HCT116 (cell line): ENCODE measurements around the gene NEMP2. TPM values are rescaled to one million over a fixed set of nuclear protein-coding genes. Genes with fewer than 3 reads are reported as not detected.

ENCODE experiments used
- ATAC-seq: fragments of 200-7000 bp; cut with Tn5 transposase; 2 replicates; pipeline ENCODE4 v1.9.1; 2020; ENCODE audit warnings: mild to moderate bottlenecking, moderate library complexity
- BruUV-seq: library from RNA; stranded (reverse); fragments of 400-500 nt; replicated peaks from 2 replicates; lab custom pipeline; 2021; lab: Mats Ljungman, UMichigan
- CTCF ChIA-PET: fragments of 300-600 bp; sonication (Branson Sonifier 250); formaldehyde crosslinking; loops from one replicate; lab custom pipeline; 2021; ENCODE audit warnings: antibody characterized with exemption; lab: Charles Lee
- POLR2A ChIA-PET: fragments of 300-600, 350-600 bp; sonication (Branson Sonifier 250); formaldehyde crosslinking; loops from one replicate; lab custom pipeline; 2021; ENCODE audit warnings: antibody characterized with exemption; lab: Charles Lee
- RAD21 ChIA-PET, 2 experiments: fragments of 300-600 bp; sonication (Branson Sonifier 250); formaldehyde crosslinking; loops; one replicate each; lab custom pipeline; 2023; ENCODE audit warnings: low total read pairs in 2 of 2; ENCODE audit not compliant: uncharacterized antibody in 2 of 2, unreplicated experiment in 2 of 2, low non-redundant PET in 1 of 2; lab: Charles Lee
- DNase-seq: peaks from one replicate; pipeline ENCODE4 v3.0.0-alpha.2; 2010; ENCODE audit warnings: low read depth, low spot score
- H2AFZ ChIP-seq: fragments of 200-600 bp; shearing (Covaris generic), sonication (generic); 2 replicates; pipeline ENCODE4 v1.6.1; 2017; ENCODE audit warnings: low read depth, mixed run types, mixed read lengths, antibody characterized with exemption, low read length; ENCODE audit not compliant: poor library complexity, severe bottlenecking
- H3K27ac ChIP-seq: 2 replicates; pipeline ENCODE4 v1.5.1; 2012; ENCODE audit warnings: low read depth, low read length
- H3K27me3 ChIP-seq: fragments of 200-600 bp; sonication (generic); 2 replicates; pipeline ENCODE4 v1.6.1; 2016; ENCODE audit warnings: mixed run types, low read length, mixed read lengths; ENCODE audit not compliant: insufficient read depth
- H3K36me3 ChIP-seq, 2 experiments: fragments of 200-500 bp in 1 of 2; fragments of 200-600 bp in 1 of 2; sonication (Bioruptor generic) in 1 of 2; sonication (generic) in 1 of 2; 2 replicates each; pipeline versions ENCODE4 v1.5.1 to v1.6.1; 2014 to 2016; ENCODE audit warnings: low read length in 2 of 2, inconsistent platforms in 1 of 2, mixed read lengths in 1 of 2, mixed run types in 1 of 2; ENCODE audit not compliant: insufficient read depth in 2 of 2, control insufficient read depth in 1 of 2
- H3K4me1 ChIP-seq, 2 experiments: fragments of 200-600 bp in 1 of 2; sonication (generic) in 1 of 2; 2 replicates each; pipeline versions ENCODE4 v1.5.1 to v1.6.1; 2012 to 2017; ENCODE audit warnings: low read length in 2 of 2, inconsistent platforms in 1 of 2, mild to moderate bottlenecking in 1 of 2, mixed read lengths in 1 of 2, mixed run types in 1 of 2, moderate library complexity in 1 of 2; ENCODE audit not compliant: insufficient read depth in 2 of 2, control insufficient read depth in 1 of 2
- H3K4me2 ChIP-seq: fragments of 200-600 bp; sonication (generic); 2 replicates; pipeline ENCODE4 v1.6.1; 2017; ENCODE audit warnings: mixed run types, low read length, mixed read lengths
- H3K4me3 ChIP-seq, 2 experiments: fragments of 200-600 bp in 1 of 2; sonication (generic) in 1 of 2; replicated peaks in 1 of 2; 2 replicates each; pipeline ENCODE4 v1.5.1; 2011 to 2016; ENCODE audit warnings: low read length in 2 of 2, control low read depth in 1 of 2, low read depth in 1 of 2, mild to moderate bottlenecking in 1 of 2, mixed read lengths in 1 of 2, mixed run types in 1 of 2
- H3K79me2 ChIP-seq: fragments of 200-600 bp; sonication (generic); 2 replicates; pipeline ENCODE4 v1.6.1; 2017; ENCODE audit warnings: mild to moderate bottlenecking, mixed run types, low read length, moderate library complexity, mixed read lengths; ENCODE audit not compliant: insufficient read depth
- H3K9ac ChIP-seq: fragments of 200-600 bp; sonication (generic); 2 replicates; pipeline ENCODE4 v1.6.1; 2016; ENCODE audit warnings: low read length, mixed read lengths
- H3K9me2 ChIP-seq: fragments of 200-600 bp; sonication (generic), shearing (Covaris generic); 2 replicates; pipeline ENCODE4 v1.6.1; 2017; ENCODE audit warnings: mixed run types, mild to moderate bottlenecking, moderate library complexity; ENCODE audit not compliant: insufficient read depth
- H3K9me3 ChIP-seq, 2 experiments: fragments of 200-500 bp in 1 of 2; fragments of 200-600 bp in 1 of 2; sonication (Bioruptor generic) in 1 of 2; sonication (generic) in 1 of 2; 2 replicates each; pipeline ENCODE4 v1.6.1; 2014 to 2017; ENCODE audit warnings: low read length in 2 of 2, mixed read lengths in 2 of 2, inconsistent platforms in 1 of 2, low read depth in 1 of 2, mild to moderate bottlenecking in 1 of 2, mixed run types in 1 of 2, moderate library complexity in 1 of 2; ENCODE audit not compliant: control insufficient read depth in 1 of 2, insufficient read depth in 1 of 2
- H4K20me1 ChIP-seq: fragments of 200-600 bp; sonication (generic), shearing (Covaris generic); 2 replicates; pipeline ENCODE4 v1.6.1; 2017; ENCODE audit warnings: mixed run types, mild to moderate bottlenecking, moderate library complexity; ENCODE audit not compliant: insufficient read depth
- CBX3 ChIP-seq: IDR thresholded peaks from 2 replicates; pipeline ENCODE4 v1.6.1; 2012; ENCODE audit warnings: low read depth
- CEBPB ChIP-seq: IDR thresholded peaks from 2 replicates; pipeline ENCODE4 v1.6.1; 2012; ENCODE audit warnings: low read depth
- EGR1 ChIP-seq: IDR thresholded peaks from 2 replicates; pipeline ENCODE4 v1.6.1; 2012; ENCODE audit warnings: low read depth
- EZH2 ChIP-seq: fragments of 200-600 bp; sonication (generic); IDR thresholded peaks from 2 replicates; pipeline ENCODE4 v1.6.1; 2017; ENCODE audit warnings: antibody characterized with exemption, mixed run types
- EZH2phosphoT487 ChIP-seq: fragments of 200-600 bp; IDR thresholded peaks from 2 replicates; pipeline ENCODE4 v1.6.1; 2018; ENCODE audit warnings: antibody characterized with exemption, borderline replicate concordance
- JUND ChIP-seq: IDR thresholded peaks from 2 replicates; pipeline ENCODE4 v1.6.1; 2012
- POLR2AphosphoS5 ChIP-seq: IDR thresholded peaks from 2 replicates; pipeline ENCODE4 v1.6.1; 2011; ENCODE audit warnings: mild to moderate bottlenecking, low read depth, low read length, moderate library complexity
- SP1 ChIP-seq: IDR thresholded peaks from 2 replicates; pipeline ENCODE4 v1.6.1; 2012; ENCODE audit warnings: low read depth
- TCF7L2 ChIP-seq: IDR thresholded peaks from 2 replicates; pipeline ENCODE4 v1.7.0; 2011; ENCODE audit warnings: borderline replicate concordance, inconsistent platforms; ENCODE audit not compliant: insufficient read depth, insufficient read length; ENCODE audit errors: extremely low read depth
- ZFX ChIP-seq: fragments of 450-650 bp; IDR thresholded peaks from 2 replicates; pipeline ENCODE4 v1.6.1; 2017
- ZNF274 ChIP-seq: fragments of 200-500 bp; sonication (Bioruptor generic); IDR thresholded peaks from 2 replicates; pipeline ENCODE4 v1.6.1; 2014; ENCODE audit warnings: mild to moderate bottlenecking, low read depth, low read length, inconsistent platforms
- intact Hi-C: fragments of 100-400 bp; cut with micrococcal nuclease; formaldehyde crosslinking; loops from 2 replicates; pipeline ENCODE4 v1.10.0; 2022
- total RNA-seq: library from RNA; stranded (reverse); gene quantifications from one replicate; pipeline ENCODE4 v1.2.1, GENCODE V29; 2021; ENCODE audit not compliant: unreplicated experiment
- TF ChIP-seq, protein P1 (sequence below), 3 experiments: fragments of 200-600 bp in 1 of 3; sonication (generic) in 1 of 3; IDR thresholded peaks in 2 of 3; conservative IDR thresholded peaks in 1 of 3; 2 replicates each; pipeline ENCODE4 v1.5.1; 2012 to 2017; ENCODE audit warnings: low read depth in 2 of 3, low read length in 2 of 3, antibody characterized with exemption in 1 of 3, borderline replicate concordance in 1 of 3, control low read depth in 1 of 3, mild to moderate bottlenecking in 1 of 3, mixed read lengths in 1 of 3, mixed run types in 1 of 3, moderate library complexity in 1 of 3; ENCODE audit not compliant: insufficient read depth in 1 of 3
- TF ChIP-seq, protein P2 (sequence below): IDR thresholded peaks from 2 replicates; pipeline ENCODE4 v1.6.1; 2012

Gene NEMP2
- total RNA-seq, 1 experiment from 2014 or later: 8.6 TPM

DNA sequence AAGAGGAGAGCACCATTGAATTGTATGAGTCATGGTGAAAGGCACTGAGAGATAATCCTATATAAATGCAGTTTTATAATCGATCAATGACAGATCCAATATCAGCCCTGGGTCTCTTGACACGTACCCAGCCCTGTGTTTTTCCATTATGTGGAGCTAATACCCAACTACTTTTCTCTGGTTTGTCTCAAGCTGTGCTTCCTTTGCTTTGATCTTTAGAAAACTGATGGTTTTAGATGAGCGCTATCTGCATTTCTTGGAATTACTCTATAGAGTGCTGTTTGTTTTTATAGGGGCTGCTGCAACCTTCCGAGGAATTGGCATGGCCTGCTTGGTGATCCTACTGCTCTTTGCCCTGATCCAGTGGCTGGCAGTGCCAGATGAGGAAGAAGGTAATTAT, 45.0 kb downstream of the NEMP2 start:
- Histone ChIP-seq H3K27me3 (no peaks in the 10 kb centered on the region), H3K36me3 (no peaks in the 10 kb centered on the region), H3K9me2 (no peaks in the 10 kb centered on the region), H3K27ac (no peak overlapping the region), H3K9me3 (no peaks in the 10 kb centered on the region), H3K9ac (no peak overlapping the region), H4K20me1 (no peaks in the 10 kb centered on the region), H3K4me1 (no peaks in the 10 kb centered on the region), H3K4me2 (no peak overlapping the region), H2AFZ (no peak overlapping the region), H3K4me3 (no peak overlapping the region), H3K79me2 (no peaks in the 10 kb centered on the region)
- no TSS peak for BruUV-seq
- CTCF ChIA-PET: no interaction called here
- ATAC-seq (no peak), DNase-seq (no peak)
- RAD21 ChIA-PET: no interaction called here
- POLR2A ChIA-PET: no interaction called here
- intact Hi-C loops: no loop called here
- TF ChIP-seq, protein P1, sequence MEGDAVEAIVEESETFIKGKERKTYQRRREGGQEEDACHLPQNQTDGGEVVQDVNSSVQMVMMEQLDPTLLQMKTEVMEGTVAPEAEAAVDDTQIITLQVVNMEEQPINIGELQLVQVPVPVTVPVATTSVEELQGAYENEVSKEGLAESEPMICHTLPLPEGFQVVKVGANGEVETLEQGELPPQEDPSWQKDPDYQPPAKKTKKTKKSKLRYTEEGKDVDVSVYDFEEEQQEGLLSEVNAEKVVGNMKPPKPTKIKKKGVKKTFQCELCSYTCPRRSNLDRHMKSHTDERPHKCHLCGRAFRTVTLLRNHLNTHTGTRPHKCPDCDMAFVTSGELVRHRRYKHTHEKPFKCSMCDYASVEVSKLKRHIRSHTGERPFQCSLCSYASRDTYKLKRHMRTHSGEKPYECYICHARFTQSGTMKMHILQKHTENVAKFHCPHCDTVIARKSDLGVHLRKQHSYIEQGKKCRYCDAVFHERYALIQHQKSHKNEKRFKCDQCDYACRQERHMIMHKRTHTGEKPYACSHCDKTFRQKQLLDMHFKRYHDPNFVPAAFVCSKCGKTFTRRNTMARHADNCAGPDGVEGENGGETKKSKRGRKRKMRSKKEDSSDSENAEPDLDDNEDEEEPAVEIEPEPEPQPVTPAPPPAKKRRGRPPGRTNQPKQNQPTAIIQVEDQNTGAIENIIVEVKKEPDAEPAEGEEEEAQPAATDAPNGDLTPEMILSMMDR (IDR thresholded peaks at IDR 0.05 in 2 of 3, conservative IDR thresholded peaks at IDR 0.05 in 1 of 3; ENCODE audit: borderline replicate concordance in 1 of 3, insufficient read depth in 1 of 3, low read depth in 2 of 3, low read length in 2 of 3): no peak
- TF ChIP-seq ZNF274 (no peak), SP1 (no peak), EGR1 (no peak), JUND (no peak)
- TF ChIP-seq, protein P2, sequence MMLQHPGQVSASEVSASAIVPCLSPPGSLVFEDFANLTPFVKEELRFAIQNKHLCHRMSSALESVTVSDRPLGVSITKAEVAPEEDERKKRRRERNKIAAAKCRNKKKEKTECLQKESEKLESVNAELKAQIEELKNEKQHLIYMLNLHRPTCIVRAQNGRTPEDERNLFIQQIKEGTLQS: no peak

DNA sequence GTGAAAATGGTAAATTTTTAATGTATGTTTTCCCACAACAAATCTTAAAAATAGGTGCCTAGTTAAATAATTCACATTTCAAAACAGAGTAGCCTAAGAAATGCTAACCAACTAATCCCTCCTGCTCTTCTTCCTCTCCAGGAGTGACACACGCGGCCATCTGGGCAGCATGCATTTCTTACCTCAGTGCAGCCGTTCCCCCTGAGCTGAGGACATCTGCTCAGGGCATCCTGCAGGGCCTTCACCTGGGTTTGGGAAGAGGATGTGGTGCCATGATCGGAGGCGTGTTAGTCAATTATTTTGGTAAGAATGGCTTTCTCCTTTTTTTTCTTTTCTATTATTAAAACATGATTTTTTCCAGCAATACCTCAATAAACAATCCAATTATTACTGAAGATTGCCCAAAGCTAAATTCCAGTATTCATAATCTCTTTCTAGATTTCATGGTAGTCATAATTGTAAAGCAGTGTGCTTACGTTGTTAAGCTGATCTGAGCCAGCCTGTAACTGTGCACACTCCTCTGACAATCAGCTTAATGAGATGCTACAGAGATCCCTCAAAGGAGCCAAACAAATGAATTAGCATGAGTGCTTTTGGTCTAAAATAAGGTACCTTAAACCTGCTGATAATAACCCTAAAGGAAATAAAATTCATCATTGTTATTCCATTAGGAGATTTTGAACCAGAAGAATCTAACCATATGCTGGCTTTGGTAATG, 45.8 kb downstream of the NEMP2 start:
- ATAC-seq (no peak), DNase-seq (no peak)
- H3K27ac ChIP-seq: no peak overlapping the region
- no peak overlapping the region for H3K4me2 ChIP-seq
- no peaks in the 10 kb centered on the region for H3K4me1 ChIP-seq
- H3K9me2 ChIP-seq: no peaks in the 10 kb centered on the region
- no peaks in the 10 kb centered on the region for H3K27me3 ChIP-seq
- H3K79me2 ChIP-seq: no peaks in the 10 kb centered on the region
- H2AFZ ChIP-seq: no peak overlapping the region
- CTCF ChIA-PET: no interaction called here
- no peaks in the 10 kb centered on the region for H3K36me3 ChIP-seq
- BruUV-seq: no TSS peak
- TF ChIP-seq ZNF274 (no peak), CEBPB (no peak), EZH2phosphoT487 (no peak), TCF7L2 (no peak), SP1 (no peak), EZH2 (no peak), POLR2AphosphoS5 (no peak), ZFX (no peak), CBX3 (no peak), EGR1 (no peak)
- no peaks in the 10 kb centered on the region for H3K9me3 ChIP-seq
- RAD21 ChIA-PET: no interaction called here
- POLR2A ChIA-PET: no interaction called here
- H4K20me1 ChIP-seq: no peaks in the 10 kb centered on the region
- no peak overlapping the region for H3K4me3 ChIP-seq
- H3K9ac ChIP-seq: no peak overlapping the region
- intact Hi-C loops: no loop called here
